Epithelial cell of esophagus (primary cell): ENCODE data around the gene PFKL.

Experiments
- DNase-seq: peaks from one replicate; pipeline ENCODE4 v3.0.0; 2010; ENCODE audit warnings: low read depth
- H3K4me3 ChIP-seq: 2 replicates; pipeline ENCODE4 v1.5.1; 2011; ENCODE audit warnings: mild to moderate bottlenecking, low read length, control low read depth
- CTCF ChIP-seq: IDR thresholded peaks from 2 replicates; pipeline ENCODE4 v1.5.1; 2011; ENCODE audit warnings: low read depth, mild to moderate bottlenecking, low read length, control low read depth, inconsistent platforms; ENCODE audit not compliant: insufficient read depth; ENCODE audit errors: missing control alignments

PFKL gene

GRCh38 chr21:44366586-44367211 lies 66.8 kb downstream of the PFKL start:
- DNase-seq, result no peak
- no peak overlapping the region for H3K4me3 ChIP-seq
- TF ChIP-seq CTCF, result no peak

- H3K4me3 ChIP-seq, result no peak overlapping the region
- DNase-seq, result no peak
- no peak for TF ChIP-seq CTCF
These were observed 69.0 kb downstream of the PFKL start for GRCh38 chr21:44368711-44369446.

- DNase-seq, result peak; percentile 28
- no peak overlapping the region for H3K4me3 ChIP-seq
- TF ChIP-seq CTCF, result no peak
These were observed 70.3 kb downstream of the PFKL start for GRCh38 chr21:44370027-44370735.

GRCh38 chr21:44370786-44371410 lies 71.0 kb downstream of the PFKL start:
- TF ChIP-seq CTCF, result no peak
- DNase-seq, result no peak
- no peak overlapping the region for H3K4me3 ChIP-seq

- no peak for TF ChIP-seq CTCF
- DNase-seq, result no peak
- H3K4me3 ChIP-seq, result no peak overlapping the region
These were observed 71.7 kb downstream of the PFKL start for GRCh38 chr21:44371596-44371995.

- DNase-seq, result no peak
- no peak for TF ChIP-seq CTCF
- H3K4me3 ChIP-seq, result no peak overlapping the region
These were observed 72.8 kb downstream of the PFKL start for GRCh38 chr21:44372616-44373015.
